ENCODE measurements around the gene TRAPPC13. TPM values are rescaled to one million over a fixed set of nuclear protein-coding genes. Genes with fewer than 3 reads are reported as not detected.
"Not testable (repeated sequence)": the region's sequence is repeated elsewhere in the genome, so short reads cannot be mapped to it uniquely, and the experiment has no call there.

TRAPPC13 gene
- total RNA-seq, 1 donor from 2014 or later, result 21.5 TPM

DNA sequence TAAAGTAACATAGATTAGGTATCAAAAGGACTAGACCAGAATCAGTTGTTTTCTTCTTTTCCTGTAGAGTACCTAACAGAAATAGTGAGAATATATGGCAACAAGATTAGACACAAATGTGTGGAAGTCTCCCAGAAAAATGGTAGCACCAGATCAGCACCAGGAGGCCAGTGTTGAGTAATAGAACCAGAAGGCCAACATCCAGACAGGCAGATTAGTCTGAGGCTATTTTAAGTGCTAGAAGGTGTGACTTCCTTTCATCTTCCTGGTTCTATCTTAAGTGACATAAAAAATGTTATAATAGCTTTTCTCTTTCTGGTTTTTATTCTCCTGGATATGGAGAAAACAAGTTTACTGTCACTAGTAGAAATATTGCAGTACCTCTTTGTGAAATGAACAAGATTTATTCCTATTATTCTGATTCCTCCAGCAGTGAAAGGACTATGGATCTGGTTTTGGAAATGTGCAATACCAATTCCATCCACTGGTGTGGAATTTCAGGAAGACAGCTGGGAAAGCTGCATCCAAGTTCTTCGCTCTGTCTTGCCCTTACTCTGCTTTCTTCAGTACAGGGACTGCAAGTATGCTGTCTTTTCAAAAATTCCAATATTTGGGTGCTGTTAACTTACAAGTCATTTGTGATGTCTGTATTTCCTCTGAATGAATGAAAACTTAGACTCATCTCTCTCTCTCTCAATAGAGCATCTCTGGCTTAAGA is 39.1 kb downstream of the TRAPPC13 start:
- Histone ChIP-seq H3K36me3 (peaks cover 36% of the 10 kb centered on the region), H3K4me3 (no peak overlapping the region), H3K27me3 (ENCODE audit: low read depth) (no peaks in the 10 kb centered on the region), H3K4me1 (no peaks in the 10 kb centered on the region), H3K9me3 (no peaks in the 10 kb centered on the region), H3K27ac (no peak overlapping the region)
- TF ChIP-seq, protein P1, sequence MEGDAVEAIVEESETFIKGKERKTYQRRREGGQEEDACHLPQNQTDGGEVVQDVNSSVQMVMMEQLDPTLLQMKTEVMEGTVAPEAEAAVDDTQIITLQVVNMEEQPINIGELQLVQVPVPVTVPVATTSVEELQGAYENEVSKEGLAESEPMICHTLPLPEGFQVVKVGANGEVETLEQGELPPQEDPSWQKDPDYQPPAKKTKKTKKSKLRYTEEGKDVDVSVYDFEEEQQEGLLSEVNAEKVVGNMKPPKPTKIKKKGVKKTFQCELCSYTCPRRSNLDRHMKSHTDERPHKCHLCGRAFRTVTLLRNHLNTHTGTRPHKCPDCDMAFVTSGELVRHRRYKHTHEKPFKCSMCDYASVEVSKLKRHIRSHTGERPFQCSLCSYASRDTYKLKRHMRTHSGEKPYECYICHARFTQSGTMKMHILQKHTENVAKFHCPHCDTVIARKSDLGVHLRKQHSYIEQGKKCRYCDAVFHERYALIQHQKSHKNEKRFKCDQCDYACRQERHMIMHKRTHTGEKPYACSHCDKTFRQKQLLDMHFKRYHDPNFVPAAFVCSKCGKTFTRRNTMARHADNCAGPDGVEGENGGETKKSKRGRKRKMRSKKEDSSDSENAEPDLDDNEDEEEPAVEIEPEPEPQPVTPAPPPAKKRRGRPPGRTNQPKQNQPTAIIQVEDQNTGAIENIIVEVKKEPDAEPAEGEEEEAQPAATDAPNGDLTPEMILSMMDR (IDR thresholded peaks at IDR 0.05), result peak; percentile 35
- no peak for DNase-seq
- intact Hi-C loops (cut with DNase I), result no loop called here
- ATAC-seq, result no peak

DNA sequence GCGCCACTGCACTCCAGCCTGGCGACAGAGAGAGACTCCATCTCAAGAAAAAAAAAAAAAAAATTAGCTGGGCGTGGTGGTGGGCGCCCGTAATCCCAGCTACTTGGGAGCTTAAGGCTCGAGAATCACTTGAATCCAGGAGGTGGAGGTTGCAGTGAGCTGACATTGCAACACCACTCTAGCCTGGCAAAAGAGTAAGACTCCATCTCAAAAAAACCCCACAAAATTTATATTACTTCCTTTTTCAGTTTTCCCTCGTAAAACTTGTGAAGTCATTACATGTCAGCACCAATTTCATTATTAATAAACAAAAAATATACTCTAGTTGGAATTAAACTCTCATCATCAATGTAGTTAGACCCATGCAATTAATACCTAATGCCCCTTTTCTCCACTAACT is 43.9 kb downstream of the TRAPPC13 start:
- intact Hi-C loops (cut with DNase I), result no loop called here
- H3K36me3 ChIP-seq, result peaks cover 42% of the 10 kb centered on the region

GRCh38 chr5:65672796-65673195 is 48.0 kb downstream of the TRAPPC13 start:
- peaks cover 36% of the 10 kb centered on the region for H3K36me3 ChIP-seq

More for the DNA sequence above, 43.9 kb downstream of the TRAPPC13 start:
- no peak for DNase-seq
- Histone ChIP-seq H3K27me3 (ENCODE audit: low read depth) (no peaks in the 10 kb centered on the region), H3K4me3 (no peak overlapping the region), H3K27ac (no peak overlapping the region), H3K4me1 (no peaks in the 10 kb centered on the region), H3K9me3 (no peaks in the 10 kb centered on the region)
- ATAC-seq, result no peak
- TF ChIP-seq, protein P1 (IDR thresholded peaks at IDR 0.05), result no peak

GRCh38 chr5:65674749-65675148 is 49.9 kb downstream of the TRAPPC13 start:
- no peak overlapping the region for H3K4me3 ChIP-seq
- no peak for DNase-seq
- no peaks in the 10 kb centered on the region for H3K4me1 ChIP-seq
- H3K36me3 ChIP-seq, result peaks cover 41% of the 10 kb centered on the region
- no peak overlapping the region for H3K27ac ChIP-seq
- ATAC-seq, result no peak
- no peaks in the 10 kb centered on the region for H3K9me3 ChIP-seq
- no peaks in the 10 kb centered on the region for H3K27me3 ChIP-seq (ENCODE audit: low read depth)
- TF ChIP-seq, protein P1 (IDR thresholded peaks at IDR 0.05), result no peak
- intact Hi-C loops (cut with DNase I), result no loop called here

More at GRCh38 chr5:65672796-65673195, 48.0 kb downstream of the TRAPPC13 start:
- Histone ChIP-seq H3K27me3 (ENCODE audit: low read depth) (no peaks in the 10 kb centered on the region), H3K9me3 (no peaks in the 10 kb centered on the region), H3K4me3 (no peak overlapping the region), H3K4me1 (no peaks in the 10 kb centered on the region), H3K27ac (no peak overlapping the region)
- TF ChIP-seq, protein P1 (IDR thresholded peaks at IDR 0.05), result no peak
- ATAC-seq, result no peak
- intact Hi-C loops (cut with DNase I), result no loop called here
- DNase-seq, result no peak

DNA sequence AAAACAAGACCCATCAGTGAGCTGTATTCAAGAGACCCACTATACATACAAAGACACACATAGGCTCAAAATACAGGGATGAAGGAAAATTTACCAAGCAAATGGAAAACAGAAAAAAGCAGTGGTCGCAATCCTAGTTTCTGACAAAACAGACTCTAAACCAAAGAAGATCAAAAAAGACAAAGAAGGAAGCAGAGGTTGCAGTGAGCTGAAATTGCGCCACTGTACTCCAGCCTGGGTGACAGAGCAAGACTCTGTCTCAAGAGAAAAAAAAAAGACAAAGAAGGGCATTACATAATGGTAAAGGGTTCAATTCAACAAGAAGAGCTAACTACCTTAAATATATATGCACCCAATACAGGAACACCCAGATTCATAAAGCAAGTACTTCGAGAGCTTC is 51.2 kb downstream of the TRAPPC13 start:
- intact Hi-C loops (cut with DNase I), result not testable (repeated sequence)

DNA sequence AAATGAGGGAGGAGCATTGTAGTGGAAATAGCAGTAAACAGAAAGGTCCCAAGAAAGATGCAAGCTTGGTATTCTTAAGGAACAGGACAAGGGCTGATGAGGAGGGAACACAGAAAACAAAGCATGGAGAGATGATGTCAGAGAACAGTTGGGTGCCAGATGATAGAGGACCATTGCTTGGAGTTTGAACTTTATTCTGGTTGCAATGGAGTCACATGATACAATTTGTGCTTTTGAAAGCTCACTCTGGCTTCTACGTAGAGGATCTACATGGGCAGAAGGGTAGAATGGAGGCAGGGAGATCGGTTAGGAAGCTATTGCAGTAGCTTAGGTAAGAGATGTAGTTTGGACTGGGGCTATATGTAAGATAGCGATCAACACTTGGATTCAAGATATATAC is 57.3 kb downstream of the TRAPPC13 start:
- H3K36me3 ChIP-seq, result peaks cover 50% of the 10 kb centered on the region
- intact Hi-C loops (cut with DNase I), result no loop called here
- DNase-seq, result no peak

More for the DNA sequence above, 51.2 kb downstream of the TRAPPC13 start:
- DNase-seq; H3K4me3 ChIP-seq; ATAC-seq; H3K27me3 ChIP-seq (ENCODE audit: low read depth); H3K27ac ChIP-seq; H3K4me1 ChIP-seq; H3K9me3 ChIP-seq: not testable (repeated sequence)
- peaks cover 41% of the 10 kb centered on the region for H3K36me3 ChIP-seq

More for the DNA sequence above, 57.3 kb downstream of the TRAPPC13 start:
- Histone ChIP-seq H3K27ac (no peak overlapping the region), H3K9me3 (no peaks in the 10 kb centered on the region), H3K27me3 (ENCODE audit: low read depth) (no peaks in the 10 kb centered on the region), H3K4me3 (no peak overlapping the region), H3K4me1 (no peaks in the 10 kb centered on the region)
- TF ChIP-seq, protein P1 (IDR thresholded peaks at IDR 0.05), result no peak
- no peak for ATAC-seq
